Inflammatory macrophage (primary cell): ENCODE results near the gene TLK2.
"Not testable (repeated sequence)": the region's sequence is repeated elsewhere in the genome, so short reads cannot be mapped to it uniquely, and the experiment has no call there.

Experiments
- DNase-seq, 2 donors: peaks; one replicate each; pipeline ENCODE4 v3.0.0-alpha.2; 2020 to 2022
- total RNA-seq, 18 experiments: gene quantifications; one replicate each; lab custom pipeline; 2026; ENCODE audit warnings: mixed read lengths in 6 of 18, inconsistent platforms in 2 of 18; lab: John Stamatoyannopoulos, UW

The TLK2 gene
- total RNA-seq = 41.3 to 127 (median 50.8) reads per million in 18 experiments

DNA sequence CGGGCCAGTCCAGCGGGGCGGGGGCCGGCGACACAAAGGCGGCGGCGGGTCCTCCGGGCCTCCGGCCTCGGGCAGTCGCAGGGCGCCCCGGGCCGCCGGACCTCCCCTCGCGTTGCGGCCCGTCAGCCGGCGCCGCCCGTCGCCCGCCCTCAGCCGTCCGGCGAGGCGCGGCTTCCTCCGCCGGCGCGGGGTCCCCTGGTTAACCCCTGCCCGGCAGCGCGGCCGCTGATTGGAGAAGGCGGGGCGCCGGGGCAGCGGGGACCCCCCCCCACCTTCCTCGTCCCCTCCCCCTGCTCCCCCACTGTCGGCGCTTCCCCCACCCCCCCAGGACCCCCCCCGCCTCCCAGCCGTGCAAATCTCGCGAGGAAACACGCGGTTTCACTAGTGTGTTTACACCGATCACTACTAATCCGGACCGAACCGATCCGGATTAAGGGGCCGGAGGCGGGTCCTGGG is at the start of gene TLK2:
TLK2 (plus strand) TSS at position 402 of the 456 bp plus-strand sequence. CDS start 2,301 bp downstream, outside the sequence.
- peak; percentile 68 to 85 for DNase-seq

DNA sequence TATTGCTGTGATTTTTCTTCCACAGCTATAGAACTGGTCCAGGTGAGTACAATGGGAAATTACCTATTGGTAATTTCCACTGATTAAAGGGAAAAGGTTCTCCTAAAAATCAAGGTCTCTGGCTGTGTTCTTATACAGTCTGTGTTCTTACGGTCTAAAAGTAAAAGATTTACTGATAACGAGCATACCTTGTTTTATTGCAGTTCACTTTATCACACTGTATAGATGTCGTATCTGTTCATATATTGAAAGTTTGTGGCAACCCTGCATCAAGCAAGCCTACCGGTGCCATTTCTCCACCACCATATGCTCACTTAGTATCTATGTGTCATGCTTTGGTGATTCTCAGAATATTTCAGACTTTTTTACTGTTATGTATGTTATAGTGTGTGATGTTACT is 43.4 kb upstream of the TLK2 start:
- not testable (repeated sequence) for DNase-seq

DNA sequence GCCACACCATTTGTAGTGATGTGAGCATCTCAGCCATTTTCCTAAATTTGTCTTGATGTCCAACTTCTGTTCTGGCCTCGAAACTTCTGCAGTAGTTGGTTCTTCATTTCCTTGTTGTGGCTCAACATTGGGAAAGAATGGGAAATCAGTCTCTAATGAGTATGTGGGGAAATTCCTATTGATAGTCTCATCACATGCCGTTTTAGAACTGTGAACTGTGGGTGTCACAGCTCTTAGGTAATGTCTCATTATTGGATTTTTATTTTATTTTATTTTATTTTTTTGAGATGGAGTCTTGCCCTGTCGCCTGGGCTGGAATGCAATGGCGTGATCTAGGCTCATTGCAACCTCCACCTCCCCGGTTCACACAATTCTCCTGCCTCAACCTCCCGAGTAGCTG is 37.4 kb upstream of the TLK2 start:
- not testable (repeated sequence) for DNase-seq

DNA sequence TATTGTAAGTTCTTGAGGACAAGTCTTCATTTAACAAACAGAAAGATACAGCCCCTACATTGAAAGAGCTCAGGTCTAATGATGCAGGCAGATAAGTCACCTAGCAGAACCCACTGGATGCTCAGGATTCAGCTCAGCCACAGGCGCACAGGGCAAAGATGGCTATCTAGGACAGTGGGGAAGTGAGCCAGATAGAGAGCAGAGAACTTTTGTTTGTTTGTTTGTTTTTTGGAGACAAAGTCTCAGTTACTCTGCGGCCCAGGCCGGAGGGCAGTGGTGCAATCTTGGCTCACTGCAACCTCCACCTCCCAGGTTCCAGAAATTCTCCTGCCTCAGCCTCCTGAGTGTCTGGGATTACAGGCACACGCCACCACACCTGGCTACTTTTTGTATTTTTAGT is 34.6 kb upstream of the TLK2 start:
- no peak for DNase-seq

DNA sequence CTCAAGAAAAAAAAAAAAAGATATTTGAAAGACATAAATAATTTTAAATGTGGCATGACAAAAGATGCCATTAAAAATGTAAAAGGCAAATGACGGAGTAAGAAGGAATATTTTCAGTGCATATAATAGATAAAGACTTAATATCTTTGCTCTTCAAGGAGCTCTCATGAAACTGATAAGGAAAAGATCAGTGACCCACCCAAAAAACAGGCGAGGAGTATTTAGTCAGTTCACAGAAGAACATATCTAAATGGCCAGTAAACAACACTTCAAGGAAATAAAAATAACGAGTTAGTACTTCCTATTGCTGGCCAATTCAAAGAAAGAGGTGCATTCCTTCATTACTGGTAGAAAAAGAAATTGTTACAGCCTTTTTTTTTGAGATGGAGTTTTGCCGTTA is 32.8 kb upstream of the TLK2 start:
- not testable (repeated sequence) for DNase-seq

DNA sequence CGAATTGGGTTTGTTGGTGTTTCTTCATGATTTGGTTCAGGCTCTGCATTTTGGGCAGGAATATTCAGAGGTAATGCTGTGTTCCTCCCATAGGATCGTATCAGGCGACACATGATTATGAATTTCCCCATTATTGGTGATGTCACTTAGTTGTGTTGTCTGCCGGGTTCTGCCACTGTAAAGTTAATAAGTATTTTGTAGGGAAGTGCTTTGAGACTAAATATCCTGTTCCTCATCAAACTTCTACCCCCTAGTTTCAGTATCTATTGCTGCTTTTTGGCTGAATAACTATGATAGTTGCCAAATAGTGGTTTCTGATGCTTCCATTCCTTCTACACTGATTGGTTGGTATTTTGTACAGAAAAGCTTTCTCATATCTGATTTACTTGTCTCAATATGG is 26.4 kb upstream of the TLK2 start:
- DNase-seq = peak; percentile 71 to 72

DNA sequence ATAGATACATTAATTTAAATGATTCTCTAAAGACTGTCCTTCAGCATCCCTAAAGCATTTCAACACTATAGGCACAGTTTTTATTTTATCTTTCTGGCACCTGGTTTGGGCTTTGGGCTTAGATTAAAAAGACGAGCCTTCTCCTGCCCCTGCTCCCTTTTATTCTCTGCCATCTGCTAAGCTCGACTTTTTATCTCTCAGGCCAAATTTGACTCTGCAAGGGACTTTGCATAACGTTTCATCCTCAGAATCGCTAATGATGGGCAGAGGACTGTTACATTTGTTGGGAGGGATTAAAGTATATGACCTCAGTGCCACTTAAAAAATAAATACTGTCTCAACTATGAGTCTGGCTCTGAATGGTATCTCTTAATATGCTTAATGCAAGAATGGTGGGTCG is 25.6 kb upstream of the TLK2 start:
- not testable (repeated sequence) for DNase-seq

DNA sequence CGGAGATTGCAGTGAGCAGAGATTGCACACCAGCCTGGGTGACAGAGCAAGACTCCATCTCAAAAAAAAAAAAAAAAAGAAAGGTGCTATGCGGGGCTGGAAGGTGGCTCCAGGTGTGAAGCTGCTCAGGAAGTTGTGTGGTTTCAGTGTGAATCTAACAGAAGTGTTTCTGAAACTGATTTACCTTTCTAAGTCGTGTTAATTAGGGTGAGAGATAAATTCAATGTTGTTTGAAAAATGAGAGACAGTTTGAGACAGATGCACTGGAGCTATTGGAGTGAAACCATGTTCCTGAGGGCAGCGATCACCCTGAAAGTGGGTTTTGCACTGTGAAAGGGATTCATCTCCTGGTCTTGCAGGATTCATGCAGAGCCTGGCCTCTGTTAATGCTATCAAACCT is 25.0 kb upstream of the TLK2 start:
- not testable (repeated sequence) for DNase-seq

DNA sequence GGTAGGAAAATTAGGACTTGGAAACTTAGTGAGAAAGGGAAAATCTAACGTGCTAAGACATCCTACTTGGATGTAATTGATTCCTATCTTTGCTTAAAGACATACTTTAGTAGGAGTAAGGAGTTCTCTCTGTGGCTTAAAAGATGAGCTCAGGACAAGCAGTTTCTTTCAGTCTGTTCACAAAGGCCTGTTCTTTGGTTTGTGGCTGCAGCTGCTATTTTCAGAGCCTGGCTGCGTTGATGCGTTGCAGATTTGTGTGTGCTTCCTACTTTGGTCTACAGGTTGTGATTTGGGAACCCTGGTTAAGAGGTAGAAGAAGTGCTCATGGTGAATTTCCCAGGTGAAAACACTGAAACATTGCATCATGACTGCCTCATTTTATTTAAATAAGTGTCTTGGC is 24.5 kb upstream of the TLK2 start:
- not testable (repeated sequence) for DNase-seq

DNA sequence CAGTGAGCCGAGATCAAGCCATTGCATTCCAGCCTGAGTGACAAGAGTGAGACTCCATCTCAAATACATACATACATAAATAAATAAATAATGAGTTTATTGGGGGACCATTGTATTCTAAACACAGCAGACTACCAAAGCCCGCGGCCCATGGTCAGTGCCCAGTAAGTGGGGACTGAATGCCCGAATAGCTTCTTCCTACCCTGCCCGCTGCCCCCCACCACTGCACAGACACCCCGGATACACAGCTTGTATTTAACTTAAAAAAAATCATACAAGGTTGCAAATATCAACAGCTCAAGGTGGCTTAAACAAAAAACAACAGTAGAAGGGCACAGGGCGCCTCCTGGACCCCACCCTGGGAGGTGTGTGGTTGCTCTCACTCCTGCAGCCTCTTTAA is 22.6 kb upstream of the TLK2 start:
- DNase-seq = no peak

DNA sequence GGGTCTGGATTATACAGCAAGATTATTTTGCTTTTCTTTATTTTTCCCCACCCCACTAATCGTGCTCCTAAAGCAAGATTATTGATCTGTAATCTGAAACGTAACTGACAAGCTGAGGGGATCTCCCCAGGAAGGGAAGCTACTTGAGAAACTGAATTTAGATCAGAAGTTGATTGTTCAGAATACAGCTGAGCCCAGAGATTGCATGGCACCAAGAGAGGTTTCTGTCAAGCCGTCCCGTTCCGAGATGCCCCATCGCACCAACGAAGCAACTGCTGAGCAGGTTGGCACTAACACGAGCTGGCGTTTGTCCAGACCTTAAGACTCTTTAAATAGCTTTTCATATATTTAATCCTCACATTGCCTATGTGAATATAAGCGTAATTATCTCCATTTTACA is 20.1 kb upstream of the TLK2 start:
- not testable (repeated sequence) for DNase-seq

DNA sequence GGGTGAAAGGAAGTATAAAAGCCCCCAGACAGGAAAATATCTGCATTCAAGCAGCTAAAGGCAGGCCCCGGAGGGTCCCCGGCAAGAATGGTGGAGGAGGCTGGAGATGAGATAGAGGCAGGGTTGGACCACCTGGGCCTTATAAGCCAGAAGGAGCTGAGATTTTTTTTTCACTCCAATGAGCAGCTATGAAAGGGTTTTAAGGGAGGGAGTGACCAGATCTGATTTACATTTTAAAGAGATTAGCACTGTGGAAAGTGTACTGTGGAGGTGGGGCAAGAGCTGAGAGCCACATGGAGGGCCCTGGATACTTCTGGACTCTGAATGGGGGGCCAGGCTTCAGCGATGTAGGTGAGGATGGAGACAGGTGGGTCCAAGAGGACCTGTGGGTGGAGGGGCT is 14.2 kb upstream of the TLK2 start:
- DNase-seq = not testable (repeated sequence)

DNA sequence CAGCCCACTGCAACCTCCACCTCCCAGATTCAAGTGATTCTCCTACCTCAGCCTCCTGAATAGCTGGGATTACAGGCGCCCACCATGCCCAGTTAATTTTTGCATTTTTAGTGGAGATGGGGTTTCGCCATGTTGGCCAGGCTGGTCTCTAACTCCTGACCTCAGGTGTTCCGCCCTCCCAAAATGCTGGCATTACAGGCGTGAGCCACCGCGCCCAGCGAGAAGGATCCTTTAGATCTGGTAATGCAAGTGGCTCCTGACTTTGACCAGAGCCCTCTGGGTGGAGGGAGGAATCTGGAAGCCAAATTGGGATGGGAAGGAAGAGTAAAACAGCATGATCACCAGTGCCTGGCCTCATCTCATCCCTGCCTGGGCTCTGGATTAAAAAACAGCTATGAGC is 13.4 kb upstream of the TLK2 start:
- not testable (repeated sequence) for DNase-seq

DNA sequence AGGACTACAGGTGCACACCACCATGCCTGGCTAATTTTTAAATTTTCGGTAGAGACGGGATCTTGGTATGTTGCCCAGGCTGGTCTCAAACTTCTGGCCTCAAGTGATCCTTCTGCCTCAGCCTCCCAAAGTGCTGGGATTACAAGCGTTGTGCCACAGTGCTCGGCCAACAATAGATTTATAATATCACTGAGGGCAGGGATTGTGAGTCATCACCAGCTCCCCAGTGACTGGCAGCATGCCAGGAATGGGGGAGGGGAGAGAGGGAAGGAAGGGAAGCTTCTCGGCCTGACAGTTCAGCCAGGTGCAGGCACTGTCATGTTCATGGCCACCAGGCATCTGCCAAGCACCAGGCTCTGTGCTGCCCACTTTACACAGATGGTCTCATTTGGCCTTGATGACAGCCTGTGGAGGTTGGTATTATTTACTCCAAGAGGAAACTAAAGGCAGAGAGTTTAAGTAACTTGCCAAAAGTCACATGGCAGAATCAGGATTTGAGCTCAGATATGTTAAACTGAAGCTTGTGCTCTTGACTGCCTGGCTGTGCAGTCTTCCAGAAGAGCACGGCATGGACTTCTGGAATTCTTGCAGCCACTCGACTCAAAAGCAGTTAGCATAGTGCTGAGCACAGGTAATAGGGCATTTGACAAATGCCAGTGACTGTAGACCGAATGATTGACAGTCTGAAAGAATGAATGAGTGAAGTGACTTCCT is 7.8 kb upstream of the TLK2 start:
- DNase-seq = peak; percentile 59 to 63

DNA sequence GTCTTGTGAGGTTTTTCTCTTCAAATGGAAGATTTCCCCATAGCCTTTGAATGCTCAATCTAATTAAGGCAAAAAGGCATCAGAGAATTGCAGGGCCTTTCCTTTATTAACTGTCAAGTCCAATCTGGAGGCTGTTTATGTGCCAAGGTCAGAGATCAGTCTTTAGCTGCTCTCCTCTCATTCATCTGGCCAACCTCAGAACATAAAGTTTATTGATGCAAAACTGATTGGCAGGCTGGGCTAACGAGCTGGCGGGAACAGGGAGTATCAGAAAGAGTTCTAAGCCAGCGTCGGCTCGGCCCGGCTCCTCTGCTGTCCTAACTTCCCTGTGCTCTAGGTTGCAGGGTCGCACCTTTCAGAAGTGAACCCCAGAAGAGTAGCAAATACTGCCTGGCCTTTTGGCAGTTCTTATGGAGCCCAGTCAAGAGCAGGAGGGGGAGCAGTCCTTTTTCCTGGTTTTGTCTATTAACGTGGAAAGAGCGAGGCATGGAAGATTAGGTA is 7.2 kb upstream of the TLK2 start:
- DNase-seq = not testable (repeated sequence)

DNA sequence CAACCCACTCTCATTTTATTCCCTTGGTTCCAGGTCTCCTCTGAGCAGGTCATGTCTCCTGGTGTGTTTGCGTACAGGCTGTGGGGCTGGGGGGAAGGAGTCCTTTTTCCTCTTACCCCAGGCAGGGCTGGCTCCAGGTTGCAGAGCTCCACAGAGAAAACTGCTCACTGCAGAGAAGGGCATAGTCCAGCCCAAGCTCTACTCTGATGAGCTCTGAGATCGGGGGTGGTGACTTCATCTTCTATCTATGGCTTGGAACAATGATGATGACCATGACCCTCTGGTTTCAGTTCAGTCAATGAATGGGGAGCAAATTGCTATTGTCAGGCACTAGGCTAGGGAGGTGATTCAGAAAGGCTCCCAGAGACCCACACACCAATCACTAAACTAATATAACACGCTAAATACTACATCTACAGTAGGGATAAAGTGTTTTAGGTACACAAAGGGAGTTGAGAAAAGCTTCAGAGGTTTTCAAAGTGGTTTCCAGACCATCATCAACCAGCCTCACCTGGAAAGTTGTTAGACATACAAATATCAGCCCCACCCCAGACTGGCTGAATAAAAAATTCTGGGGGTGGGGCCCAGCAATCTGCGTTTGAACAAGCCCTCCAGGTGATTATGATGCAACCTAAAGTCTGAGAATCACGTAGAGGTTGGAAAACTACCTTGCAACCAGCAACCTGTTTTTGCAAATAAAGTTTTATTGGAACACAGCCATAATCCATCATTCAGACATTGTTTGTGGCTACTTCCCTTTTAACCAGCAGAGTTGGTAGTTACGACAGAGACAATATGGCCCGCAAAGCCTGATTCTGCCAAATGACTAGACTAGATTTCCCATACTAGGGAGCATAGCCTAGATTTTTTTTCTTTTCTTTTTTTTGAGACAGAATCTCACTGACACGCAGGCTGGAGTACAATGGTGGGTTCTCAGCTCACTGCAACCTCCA is 5.3 kb upstream of the TLK2 start:
- DNase-seq = peak; percentile 31 to 52

DNA sequence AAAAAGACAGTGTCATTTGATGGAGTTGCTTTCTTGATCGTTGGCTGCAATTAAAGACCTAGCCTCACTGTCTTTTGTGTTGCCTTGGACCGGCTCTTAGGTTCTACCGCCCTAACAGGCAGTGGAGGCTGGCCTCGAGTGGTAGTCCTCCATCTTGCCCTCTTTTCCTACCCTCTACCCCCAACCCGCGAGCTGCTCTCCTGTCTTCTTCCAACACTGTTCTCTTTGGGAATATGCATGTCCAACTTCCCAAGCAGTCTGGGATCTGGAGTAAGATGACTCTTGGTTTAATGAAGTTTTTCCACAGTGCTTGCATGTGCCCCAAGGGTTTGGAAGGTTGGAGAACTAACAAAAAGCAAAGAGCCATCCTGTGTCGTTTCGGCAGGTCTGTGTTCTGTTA is 1.5 kb upstream of the TLK2 start:
- not testable (repeated sequence) for DNase-seq

DNA sequence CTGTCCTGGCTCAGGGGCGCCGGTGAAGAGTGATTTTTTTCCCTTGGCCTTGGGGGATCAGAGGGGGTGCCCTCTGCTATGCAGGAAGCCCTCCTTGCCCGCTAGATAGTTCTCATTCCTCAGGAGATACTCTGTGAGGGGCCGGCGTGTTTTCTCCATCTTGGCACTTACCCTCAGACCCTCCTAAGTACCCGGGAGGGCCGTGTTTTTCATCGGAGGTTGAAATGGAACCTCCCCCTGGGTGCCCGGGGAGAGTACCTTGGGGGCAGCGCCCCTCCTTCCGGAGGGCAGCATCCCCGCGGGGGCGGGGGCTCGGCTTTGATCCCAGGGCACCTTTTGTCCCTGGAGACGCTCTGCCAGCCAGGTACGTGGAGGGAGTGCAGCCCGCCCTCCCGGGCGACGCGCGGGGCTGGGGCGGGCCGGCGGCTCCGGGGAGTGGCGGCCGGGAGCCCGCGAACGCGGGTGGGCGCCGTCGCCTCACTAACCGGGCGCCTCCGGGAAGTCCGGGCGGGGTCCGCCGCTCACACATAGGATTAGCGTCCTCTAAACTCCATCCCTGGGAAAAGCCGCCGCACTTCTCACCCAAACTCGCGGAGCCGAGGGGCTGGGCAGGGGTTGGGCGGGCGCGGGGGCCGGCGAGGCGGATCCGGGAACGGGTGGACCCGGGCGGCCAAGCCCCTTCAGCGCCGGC is 762 bp upstream of the TLK2 start:
- peak; percentile 3 to 23 for DNase-seq

DNA sequence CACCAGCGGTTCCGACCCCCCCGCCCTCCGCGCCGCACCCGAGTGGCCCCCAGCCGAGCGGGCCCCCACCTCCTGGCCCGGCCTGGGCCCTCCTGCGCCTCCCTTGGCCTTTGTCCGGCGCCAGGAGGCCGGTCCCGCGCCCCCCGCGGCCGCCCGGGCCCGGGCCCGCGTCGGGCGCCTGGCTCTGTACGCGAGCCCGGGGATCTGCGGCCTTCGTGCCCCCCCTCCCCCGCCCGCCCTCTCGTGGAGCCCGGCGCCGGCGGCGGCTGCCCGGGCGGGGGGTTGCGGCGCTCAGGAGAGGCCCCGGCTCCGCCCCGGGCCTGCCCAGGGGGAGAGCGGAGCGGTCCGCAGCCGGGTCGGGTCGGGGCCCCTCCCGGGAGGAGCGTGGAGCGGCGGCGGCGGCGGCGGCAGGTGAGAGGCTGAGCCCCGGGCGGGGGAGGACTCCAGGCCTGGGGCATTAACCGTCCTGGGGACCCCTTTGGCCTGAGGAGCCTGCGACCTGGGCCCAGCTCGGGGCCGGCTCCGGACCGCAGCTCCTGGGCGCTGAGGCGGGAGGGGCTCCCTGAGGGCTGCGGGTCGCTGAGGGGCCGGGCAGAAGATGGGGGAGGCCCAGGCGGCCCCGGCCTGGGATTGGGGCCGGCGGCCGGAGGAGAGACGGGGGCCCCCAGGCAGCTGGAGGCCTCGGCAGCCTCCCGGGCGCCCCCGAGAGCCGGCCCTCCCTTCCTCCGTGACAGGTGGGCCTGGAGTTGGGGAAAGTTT is 434 bp downstream of the TLK2 start:
- DNase-seq = peak in 1 of 2 donors; percentile 10

DNA sequence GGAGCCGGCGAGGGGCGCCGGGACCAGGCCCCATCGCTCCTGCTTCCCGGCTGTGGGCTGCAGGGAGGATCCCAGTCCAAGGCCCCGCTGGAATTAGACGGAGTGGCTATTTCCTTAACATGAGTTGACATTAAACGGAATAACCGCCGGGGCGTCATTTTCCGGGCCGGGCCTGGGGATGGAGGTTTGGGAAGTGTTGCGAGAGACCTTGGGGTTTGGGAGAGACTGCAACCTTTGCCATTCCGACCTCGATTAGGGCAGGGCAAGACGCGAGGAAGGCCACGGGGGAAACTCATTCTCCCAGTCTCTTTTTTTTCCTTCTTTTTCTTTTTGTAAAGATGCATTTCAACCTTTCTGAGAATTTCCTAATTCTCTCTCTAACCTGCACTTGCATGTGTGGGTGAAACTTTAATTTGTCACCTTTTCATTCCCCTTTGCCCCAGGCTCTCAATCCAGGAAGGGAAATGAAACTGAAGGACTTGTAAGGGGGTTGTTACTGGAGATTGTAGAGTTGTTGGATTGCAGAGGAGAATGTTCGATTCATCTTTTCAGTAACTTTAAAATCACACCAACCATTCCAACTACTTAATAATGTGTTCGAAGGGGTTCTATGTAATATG is 1.1 kb downstream of the TLK2 start:
- DNase-seq = peak; percentile 26 to 46

DNA sequence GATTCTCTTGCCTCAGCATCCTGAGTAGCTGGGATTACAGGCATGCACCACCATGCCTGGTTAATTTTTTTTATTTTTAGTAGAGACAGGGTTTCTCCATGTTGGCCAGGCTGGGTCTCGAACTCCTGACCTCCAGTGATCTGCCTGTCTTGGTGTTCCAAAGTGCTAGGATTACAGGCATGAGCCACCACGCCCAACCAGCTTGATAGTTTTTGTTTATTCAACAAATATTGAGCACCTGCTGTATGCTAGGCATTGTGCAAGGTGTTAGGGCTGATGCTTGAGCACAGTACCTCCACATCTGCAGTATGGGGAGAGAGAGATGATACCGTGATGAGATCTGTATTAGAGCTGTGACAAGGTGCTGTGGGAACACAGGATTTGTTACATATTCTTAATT is 3.9 kb downstream of the TLK2 start:
- not testable (repeated sequence) for DNase-seq
